Right lung (tissue), 5 donors: Measurements from ENCODE around the gene ZNF618. TPM values are rescaled to one million over a fixed set of nuclear protein-coding genes. Genes with fewer than 3 reads are reported as not detected.
A peak's percentile ranks its signal among the peaks of the same experiment; 100 is the strongest.

Experiments
- DNase-seq, 2 donors: peaks; one replicate each; pipeline ENCODE4 v3.0.0-alpha.2; 2013
- polyA plus RNA-seq, 5 donors: library from polyadenylated mRNA; unstranded; fragments of 120-200 nt; gene quantifications; one replicate each; pipeline versions ENCODE4 v1.2.1 to v1.2.3, GENCODE V29; 2013; ENCODE audit warnings: inconsistent platforms in 1 of 5, low replicate concordance in 1 of 5; ENCODE audit not compliant: insufficient read length in 5 of 5, insufficient read depth in 1 of 5

The ZNF618 gene
- polyA plus RNA-seq, 5 donors: 29.0 to 34.5 (median 29.7) TPM

DNA sequence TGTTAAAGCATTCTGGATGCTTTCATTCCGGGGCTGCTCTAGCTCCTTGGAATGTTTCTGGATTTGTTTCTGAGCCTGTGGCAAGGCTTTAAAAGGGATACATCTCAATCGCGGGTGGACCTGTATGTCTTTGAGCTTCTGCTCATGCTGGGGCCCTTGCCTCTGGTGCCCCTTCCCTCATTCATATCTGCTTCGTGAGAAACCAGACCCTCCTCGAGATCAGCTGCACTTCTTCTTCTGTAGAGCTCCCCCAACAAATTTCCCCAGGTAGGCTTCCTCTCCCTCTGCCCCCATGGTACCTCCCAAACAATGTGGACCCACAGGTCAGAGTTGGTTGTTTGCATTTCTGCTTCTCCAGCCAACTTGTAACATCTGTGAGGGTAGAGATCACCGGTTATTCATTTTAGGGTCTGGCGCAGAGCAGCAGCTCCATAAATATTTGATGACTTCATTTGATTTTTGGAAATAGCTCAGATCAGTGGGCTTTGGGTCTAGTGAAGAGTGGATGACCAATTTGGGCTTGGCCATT lies 6.6 kb downstream of the ZNF618 start:
- no peak for DNase-seq

DNA sequence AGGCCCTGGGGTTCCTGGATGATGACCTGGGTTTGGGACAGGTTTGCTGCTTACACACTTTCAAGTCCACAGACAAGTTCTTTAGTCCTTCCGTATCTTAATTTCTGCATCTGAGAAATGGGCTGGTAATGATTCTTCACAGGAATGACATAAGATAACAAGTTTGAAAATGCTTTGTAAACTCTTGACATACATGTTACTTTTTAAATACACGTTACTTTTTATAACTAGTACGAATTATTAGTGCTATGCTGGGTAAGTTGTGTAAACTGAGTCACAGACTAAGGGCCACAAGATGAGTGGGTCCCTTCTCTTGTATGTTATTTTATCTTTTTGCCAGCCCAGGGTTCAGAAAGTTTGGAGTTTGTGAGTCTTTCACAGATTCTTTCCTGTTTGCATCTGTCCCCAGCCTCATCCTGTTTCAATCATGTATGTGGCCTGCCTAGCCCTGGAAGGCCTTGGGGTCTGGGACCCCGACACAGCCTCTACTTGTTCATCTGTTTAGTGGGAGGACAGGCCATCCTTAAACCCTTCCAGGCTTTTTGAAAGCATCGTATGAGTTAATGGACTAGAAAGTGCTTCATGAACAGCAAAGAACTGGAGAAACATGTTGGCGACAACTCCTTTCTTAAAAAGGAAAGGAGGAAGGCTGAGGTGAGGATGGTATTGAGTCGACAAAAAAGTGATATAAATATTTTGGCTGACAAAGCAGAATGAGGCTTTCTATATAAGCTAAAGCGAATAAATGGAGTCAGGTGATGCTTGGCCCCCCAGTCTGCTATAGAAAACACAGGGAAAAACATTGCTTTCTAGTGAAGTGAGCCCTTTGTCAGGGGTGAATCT lies 9.3 kb downstream of the ZNF618 start:
- DNase-seq: no peak

DNA sequence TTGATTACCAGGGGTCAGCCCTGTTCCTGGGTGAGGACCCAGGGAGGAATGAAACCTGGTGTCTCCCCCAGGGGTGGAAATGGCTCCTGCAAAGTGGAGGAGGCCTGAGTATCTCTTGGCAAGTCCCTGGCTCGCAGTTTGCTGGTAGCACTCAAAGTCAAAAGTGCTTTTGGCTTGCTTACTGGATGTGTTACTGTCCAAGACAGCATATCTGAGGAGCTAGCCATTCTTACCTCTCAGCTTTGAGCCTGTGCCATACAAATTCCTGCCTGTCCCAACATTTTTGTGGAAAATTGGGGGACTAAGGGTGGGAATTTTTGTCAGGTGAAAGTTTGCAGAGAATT lies 9.9 kb downstream of the ZNF618 start:
- peak in 1 of 2 donors; percentile 12 for DNase-seq

DNA sequence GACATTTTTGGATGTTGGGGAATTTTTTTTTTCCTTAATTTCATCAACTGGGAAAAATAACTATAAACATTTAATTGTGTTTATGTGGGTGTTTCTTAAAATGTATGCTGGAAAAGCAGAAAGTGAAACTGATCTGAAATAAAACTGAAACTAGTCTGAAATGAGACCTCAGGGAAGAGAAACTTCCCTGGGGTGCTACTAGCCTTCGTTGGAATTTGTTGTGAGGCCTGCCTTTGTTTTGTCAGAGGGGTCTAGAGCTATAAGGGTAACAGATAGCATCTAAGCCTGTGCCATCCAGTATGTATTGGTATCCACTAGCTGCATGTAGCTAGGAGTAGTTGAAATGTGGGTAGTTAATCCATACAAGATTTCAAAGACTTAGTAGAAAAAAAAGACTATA lies 10.4 kb downstream of the ZNF618 start:
- no peak for DNase-seq

DNA sequence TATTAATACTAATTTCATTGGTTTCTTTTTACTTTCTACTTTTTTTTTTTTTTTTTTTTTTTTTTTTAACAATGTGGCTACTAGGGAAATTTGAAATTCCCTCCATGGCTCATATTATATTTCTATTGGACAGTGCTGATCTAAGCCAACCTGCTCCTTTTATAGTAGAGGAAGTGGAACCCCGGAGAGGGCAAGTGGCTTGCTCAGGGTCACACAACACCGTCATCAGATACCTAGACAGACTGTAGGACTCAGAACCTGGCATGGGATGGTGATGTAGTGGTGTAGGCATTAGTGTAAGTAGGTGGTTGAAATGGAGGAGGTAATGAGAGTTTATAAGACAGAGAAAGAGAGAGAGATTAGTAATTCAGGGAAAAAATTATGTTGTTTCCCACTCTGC lies 10.8 kb downstream of the ZNF618 start:
- no peak for DNase-seq

DNA sequence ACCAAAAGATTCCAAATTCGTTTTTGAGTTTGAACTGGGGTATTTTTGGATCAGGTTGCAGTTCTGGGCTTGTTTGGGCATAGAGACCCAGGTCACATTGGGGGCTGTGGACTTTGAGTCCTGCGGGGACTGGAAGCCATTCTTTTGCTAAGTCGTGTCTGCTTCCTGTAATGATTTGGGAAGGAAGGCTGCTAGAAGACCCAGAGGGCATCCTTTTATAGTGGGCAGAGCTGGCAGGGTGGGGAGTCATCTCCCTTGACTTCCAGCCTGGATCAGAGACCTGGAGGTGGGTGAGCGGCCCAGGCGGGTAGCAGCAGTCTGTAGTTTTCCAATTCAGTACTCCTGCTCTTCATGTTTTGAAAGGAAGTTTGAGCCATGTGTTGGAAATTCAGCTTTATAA lies 11.3 kb downstream of the ZNF618 start:
- no peak for DNase-seq

DNA sequence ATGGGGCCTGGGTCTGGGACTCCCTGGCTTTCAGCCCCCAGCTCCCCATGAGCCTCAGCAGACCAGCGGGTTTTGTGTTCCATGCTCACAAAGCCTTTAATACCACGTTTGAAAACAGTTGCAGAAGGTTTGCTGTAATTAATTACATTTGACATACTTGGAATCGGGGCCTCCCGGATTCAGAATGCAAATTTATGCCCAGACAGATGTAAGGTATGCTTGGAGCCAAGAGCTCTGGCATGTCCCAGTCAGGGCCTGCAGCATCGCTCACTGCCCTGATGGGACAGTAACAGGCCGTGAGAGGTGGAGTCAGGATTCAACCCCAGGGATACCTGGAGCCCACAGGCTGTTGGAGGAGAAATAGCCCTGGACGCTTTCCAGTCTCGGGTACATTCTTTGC lies 12.2 kb downstream of the ZNF618 start:
- no peak for DNase-seq

DNA sequence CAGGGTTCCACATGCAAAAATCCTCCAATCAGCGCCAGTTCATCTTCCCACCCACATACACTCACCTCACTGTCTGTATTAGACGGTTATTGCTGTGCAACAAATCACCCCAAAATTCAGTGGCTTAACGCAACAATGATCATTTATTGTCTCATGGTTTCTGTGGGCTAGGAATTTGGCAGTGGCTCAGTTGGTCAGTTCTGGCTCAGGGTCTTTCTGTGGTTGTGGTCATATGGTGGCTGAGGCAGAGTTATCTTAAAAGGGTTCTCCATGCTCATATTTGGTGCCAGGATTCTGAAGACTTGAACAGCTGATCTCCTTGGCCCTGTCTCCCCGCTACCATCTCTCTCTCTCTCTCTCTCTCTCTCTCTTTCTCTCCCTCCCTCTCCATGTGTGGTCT lies 12.9 kb downstream of the ZNF618 start:
- DNase-seq: no peak

DNA sequence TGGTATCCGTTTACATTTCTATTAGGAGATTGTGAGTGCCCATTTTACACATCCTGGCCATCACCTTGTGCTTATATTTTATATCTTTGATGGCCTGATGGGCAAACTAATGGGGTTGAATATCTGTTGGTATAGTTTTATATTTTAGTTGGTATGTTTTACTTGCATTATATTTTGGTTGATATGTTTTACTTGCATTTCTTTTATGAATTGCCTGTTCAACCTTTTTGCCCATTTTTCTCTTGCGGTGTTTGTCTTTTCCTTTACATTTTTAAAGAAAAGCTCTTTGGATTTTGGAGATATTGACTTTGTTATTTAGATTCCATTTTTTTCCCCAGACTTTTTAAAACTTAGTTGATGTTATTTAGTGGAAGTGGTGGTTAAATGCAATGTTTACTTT lies 14.6 kb downstream of the ZNF618 start:
- DNase-seq: no peak

DNA sequence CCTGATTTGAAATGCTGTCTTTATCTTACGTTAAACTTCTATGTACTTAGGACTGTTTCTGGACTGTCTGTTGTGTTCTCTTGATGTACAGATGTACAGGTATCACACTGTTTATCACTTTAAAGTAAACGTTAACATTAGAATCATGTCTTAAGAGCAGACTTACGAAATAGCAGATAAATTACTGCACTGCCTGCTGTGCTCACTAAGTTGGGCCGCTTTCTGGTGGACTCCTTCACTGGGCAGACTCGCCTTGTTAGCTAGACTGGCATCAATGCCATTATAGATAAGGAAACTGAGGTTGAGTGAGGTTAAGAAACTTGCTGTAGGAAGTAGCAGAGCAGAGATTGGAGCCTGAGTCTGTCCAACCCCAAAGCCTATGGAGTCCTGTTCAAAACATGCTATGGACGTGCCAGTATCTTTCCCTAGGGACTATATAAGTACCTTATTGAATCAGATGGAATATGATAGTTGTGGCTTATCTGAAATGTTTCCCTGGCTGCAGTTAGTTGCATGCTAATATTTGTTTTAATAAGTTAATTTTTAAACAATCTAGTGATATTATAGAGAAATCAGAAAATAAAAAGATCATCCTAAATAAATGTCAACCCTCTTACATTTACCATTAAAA lies 16.9 kb downstream of the ZNF618 start:
- DNase-seq: no peak

DNA sequence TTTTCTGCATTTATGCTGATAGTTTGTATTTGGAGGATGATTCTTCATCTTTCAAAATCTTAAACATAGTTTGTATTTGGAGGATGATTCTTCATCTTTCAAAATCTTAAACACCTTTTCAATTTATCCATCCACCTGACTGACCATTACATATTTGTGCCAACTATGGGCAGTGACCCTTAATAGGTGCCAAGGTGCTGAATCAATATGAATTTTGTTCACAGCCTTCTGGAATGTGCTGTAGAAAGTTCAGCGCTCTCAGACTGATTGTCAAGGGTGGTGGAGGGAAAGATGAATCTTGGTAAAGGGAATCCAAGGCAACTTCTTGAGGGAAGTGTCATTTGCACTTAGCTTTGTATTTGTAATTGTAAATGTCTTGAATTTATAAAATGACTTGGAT lies 18.1 kb downstream of the ZNF618 start:
- DNase-seq: no peak

DNA sequence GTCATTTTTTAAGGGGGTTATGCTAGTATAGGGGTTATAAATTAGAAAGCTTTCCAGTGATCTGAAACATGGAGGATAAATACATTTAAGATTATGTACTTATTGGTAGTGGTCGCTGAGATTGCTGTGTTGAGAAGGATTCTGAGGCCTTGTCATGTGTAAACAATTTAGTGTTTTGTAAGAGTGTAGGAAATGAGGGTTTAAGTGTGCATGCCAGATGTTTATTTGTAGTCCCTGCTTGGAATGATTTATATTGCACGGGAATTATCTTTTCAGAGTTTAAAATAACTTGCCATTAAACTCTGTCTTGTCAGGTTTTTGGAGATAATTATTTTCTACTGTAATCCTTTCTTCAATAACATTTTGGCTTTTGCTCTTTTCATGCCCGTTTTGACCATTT lies 19.4 kb downstream of the ZNF618 start:
- DNase-seq: no peak

DNA sequence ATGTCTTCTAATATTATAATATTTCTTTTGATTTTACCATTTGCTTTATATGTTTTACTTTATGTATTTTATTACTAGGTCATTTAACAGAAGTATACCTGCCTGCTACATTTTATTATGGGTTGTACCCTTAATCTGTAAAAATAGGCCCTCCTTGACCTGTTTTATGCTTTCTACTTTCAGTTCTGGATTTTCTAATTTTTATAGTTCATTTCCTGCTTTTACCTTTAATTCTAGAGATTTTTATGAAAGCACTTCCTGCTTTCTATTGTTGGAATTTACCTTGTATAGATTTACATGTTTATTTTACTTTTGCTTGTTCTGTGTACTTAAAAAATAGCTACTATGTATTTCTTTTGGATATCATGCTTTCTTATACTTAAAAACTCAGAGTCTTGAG lies 20.6 kb downstream of the ZNF618 start:
- DNase-seq: no peak

DNA sequence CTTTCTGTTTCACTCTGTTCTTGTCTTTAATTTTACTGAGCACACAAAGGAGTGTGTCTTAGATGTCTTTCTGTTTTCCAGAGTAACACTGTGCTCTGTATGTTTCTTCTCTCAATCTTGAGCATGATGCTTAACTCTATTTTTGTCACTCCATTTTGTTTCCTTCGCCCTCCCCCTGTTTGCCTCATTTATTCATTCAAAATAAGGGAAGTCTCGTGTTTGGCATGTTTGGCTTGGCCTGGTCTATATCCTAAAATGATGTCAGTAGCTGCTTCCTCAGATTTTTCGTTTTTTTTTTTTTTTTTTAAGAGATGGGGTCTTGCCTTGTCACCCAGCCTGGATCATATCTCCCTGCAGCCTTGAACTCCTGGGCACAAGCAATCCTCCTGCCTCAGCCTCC lies 22.0 kb downstream of the ZNF618 start:
- no peak for DNase-seq

DNA sequence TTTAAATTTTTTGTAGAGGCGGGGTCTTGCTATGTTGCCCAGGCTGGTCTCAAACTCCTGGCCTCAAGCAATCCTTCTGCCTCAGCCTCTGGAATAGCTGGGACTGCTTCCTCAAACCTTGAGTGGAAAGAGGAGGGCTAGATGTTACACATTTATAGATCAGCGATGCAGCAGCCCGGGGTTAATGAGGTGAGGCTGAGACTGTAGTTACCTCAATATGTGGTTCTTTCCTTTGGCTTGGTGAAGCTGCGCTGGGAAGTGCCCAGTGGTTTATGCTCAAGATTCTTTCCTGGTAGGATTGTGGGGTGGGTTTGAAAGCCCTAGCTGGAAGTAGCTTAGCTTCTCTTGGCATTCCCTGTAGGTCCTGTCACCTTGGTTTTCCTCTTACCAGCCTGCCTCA lies 22.5 kb downstream of the ZNF618 start:
- DNase-seq: no peak

DNA sequence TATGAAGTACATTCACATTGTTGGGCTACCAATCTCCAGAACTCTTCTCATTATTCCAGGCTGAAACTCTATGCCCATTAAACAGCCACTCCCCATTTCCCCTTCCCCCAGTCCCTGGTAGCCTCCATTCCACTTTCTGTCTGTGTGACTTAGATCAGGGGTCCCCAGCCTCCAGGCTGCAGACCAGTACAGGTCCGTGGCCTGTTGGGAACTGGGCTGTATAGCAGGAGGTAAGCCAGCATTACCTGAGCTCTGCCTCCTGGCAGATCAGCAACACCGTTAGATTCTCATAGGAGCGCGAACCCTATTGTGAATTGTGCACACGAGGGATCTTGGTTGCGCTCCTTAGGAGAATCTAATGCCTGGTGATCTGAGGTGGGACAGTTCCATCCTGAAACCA lies 23.1 kb downstream of the ZNF618 start:
- DNase-seq: no peak

DNA sequence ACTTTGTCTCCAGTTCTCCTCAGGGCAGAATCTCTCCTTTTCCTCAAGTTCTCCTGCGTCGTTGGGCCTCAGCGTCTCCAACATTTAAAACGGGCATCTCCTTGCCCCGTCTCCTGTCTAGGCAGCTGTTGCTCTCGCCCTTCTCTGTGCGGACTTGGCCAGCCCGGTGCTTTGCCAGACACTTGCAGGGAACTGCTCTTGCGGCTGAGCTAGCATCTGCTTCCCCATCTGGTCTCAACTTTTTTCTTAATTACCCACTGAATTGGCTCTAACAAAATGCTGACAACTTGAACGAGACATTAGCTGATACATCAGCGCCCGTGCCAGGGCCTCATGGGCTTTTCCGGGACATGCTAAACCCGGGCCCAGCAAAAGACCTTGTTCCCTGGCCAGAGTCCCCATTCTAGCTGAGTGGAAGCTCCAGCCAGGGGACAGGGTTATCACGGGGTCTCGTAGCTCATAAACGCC lies 25.1 kb downstream of the ZNF618 start:
- DNase-seq: peak; percentile 35 to 38

DNA sequence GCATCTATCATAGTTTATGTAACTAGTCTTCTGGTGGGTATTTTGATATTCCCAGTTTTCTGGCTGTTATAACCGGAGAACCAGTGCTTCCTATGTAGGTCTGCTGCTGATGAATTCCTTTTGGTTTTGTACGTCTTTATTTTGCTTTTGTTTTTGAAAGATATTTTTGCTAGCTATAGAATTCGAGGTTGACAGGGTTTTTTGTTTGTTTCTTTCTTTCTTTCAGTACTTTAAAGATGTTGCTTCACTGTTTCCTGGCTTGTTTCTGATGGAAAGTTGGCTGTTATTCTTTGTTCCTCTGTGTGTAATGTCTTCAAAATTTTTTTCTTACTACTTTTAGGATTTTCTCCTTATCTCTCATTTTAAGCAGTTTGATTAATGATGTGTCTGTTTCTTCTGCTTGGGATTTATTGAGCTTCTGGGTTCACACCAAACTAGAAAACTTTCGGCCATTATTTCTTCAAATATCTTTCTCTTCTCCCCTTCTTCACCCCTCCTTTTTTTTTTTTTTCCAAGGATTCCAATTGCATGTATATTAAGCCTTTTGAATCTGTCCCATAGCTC lies 27.5 kb downstream of the ZNF618 start:
- no peak for DNase-seq

DNA sequence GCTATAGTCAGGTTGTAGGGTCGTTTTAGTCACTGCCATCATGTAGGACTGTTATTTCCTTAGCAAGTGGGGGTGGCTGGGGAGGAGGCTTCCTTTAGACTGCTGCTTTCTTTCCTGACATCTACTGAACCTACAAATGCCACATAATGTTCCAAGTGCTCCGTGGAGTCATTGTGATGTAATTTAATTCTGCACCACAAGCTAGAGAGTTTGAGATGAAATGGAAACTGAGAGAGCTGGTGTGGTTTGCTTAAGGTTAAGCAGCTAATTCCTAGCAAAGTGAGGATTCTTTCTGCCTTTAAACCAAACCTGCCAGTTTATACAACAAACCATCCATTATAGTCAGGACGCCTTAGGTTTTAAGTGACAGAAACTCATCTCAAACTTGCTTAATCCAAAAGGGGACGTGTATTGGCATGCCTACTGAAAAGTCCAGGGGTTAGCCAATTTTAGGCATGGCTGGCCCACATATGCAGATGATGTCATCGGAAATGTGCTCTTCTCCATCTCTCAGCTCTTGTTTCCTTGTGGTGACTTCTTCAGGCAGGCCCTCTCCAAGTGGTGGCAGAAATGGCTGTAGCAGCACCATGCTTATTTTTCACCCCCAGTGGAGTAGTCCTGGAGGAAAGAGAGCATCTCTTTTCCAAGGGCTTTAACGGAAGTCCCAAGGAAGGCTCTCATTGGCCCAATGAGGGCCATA lies 30.5 kb downstream of the ZNF618 start:
- DNase-seq: no peak

DNA sequence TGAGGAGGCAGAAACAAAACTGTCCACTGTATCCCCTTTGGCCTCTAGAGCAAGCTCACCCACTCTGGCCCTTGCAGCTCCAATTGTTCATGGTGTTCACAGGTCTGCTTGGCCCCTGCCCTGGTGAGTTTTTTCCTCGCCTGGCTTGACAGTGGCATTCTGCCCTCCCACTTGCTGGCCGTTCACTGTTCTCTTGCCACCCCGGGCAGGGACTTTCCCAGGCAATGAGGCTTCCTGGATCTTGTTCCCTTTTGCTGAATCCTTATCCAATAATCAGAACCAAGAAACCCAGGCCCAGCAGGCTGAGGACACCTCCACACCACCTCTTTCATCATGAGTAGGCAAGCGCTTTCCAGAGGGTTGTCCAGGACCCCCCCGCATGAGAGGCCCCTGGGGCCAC lies 31.2 kb downstream of the ZNF618 start:
- DNase-seq: no peak

DNA sequence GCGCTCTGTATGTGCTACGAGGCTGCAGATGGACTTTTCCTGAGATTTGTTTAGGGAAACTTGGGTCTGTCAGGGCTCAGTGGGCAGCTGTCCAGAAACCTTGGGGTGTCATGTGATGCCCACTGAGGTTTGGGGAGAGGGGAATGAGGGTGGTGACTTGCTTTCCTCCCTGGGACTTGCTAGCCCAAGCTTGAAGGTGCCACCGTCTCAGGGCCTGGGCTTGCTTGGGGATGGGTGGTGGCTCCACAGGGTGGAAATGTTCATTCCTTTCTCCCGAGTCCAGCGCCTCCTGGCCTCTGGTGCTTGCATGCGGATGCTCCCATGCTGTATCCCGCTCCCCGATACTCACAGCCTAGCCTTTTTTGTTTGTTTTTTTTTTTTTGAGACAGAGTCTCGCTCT lies 33.3 kb downstream of the ZNF618 start:
- DNase-seq: no peak

DNA sequence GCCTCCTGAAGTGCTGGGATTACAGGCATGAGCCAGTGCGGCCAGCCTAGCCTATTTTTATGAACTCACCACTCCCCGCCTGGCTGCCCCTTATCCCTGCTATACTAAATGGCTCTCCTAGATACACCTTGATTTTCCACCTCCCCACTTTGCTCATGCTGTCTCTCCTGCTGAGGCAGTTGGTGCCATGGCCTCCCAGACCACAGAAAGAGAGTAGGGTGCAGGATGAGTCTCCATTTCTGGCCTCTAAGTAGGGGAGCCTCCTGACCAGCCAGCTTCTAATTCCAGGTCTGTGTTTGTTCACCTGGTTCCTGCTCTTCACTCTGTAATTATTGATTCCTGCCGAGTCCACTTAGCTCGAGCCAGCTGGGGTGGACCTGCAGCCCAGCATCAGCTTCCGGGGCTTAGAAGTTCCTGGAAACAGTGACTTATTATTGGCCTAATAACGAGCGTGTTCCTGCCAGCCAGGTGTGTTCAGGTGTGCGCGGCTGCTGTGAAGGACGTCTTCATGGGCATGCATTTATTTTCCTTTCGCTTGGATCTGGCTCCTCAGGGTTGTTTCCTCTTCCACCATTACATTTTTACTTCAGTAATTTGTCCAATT lies 34.0 kb downstream of the ZNF618 start:
- DNase-seq: peak; percentile 32 to 38
